ENCODE results near the gene SYMPK.

DNA sequence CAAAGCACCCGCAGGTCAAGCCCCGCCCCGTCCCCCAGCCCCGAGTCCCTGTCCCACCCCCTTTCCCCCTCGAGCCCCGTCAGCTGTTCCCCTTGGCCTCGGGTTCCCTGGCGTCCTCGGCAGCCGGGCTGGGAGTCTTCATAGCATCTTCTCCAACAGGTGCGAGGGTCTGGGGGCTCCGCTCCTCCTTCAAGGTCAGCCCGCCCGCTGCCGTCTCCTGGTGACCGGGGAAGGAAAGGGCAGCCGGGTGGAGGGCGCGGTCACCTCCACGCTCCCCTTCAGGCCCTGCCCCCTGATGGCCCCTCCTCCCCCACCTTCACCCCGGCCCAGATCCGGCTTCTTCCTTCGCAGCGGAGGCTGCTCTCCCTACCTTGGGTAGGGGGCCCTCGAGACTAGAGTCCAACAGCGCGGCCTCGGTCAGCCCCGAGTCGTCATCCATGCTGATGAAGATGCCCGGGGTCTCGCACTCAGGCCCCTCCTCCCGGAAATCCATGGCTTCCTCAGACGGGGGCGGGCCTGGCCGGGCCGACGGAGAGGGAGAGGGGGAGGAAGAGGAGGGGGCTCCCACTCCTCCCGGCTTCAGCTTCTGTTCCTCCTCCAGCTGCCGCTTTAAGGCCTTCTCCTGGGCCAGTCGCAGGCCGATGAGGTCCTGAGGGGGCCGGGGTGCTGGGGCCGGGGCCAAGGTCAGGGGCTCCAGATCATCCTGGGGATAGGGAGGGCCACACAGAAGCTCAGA lies 47.3 kb downstream of the SYMPK start:
- TF ChIP-seq, protein P1, sequence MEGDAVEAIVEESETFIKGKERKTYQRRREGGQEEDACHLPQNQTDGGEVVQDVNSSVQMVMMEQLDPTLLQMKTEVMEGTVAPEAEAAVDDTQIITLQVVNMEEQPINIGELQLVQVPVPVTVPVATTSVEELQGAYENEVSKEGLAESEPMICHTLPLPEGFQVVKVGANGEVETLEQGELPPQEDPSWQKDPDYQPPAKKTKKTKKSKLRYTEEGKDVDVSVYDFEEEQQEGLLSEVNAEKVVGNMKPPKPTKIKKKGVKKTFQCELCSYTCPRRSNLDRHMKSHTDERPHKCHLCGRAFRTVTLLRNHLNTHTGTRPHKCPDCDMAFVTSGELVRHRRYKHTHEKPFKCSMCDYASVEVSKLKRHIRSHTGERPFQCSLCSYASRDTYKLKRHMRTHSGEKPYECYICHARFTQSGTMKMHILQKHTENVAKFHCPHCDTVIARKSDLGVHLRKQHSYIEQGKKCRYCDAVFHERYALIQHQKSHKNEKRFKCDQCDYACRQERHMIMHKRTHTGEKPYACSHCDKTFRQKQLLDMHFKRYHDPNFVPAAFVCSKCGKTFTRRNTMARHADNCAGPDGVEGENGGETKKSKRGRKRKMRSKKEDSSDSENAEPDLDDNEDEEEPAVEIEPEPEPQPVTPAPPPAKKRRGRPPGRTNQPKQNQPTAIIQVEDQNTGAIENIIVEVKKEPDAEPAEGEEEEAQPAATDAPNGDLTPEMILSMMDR (IDR thresholded peaks at IDR 0.05) = no peak
- TF ChIP-seq POLR2A (IDR thresholded peaks at IDR 0.05) (no peak), POLR2AphosphoS5 (IDR thresholded peaks at IDR 0.05) (no peak), EP300 (IDR thresholded peaks at IDR 0.05) (no peak)
